DND-41 (cell line): ENCODE data around the gene AQP5.

Experiments
- ATAC-seq: fragments of 200-7000 bp; cut with Tn5 transposase; 3 replicates; pipeline ENCODE4 v1.9.1; 2021; ENCODE audit warnings: low read depth; ENCODE audit not compliant: insufficient read depth
- DNase-seq: peaks from one replicate; pipeline ENCODE4 v3.0.0-alpha.2; 2020
- H2AFZ ChIP-seq: 2 replicates; pipeline ENCODE4 v1.6.0; 2012; ENCODE audit warnings: low read depth, low read length
- H3K27ac ChIP-seq: 2 replicates; pipeline ENCODE4 v1.5.1; 2012; ENCODE audit warnings: low read length, inconsistent platforms
- H3K27me3 ChIP-seq: fragments of 200-600 bp; sonication (generic); 2 replicates; pipeline ENCODE4 v1.6.0; 2012; ENCODE audit warnings: low read length, mild to moderate bottlenecking, inconsistent platforms; ENCODE audit not compliant: insufficient read depth, poor library complexity
- H3K36me3 ChIP-seq: 2 replicates; pipeline ENCODE4 v1.5.1; 2012; ENCODE audit warnings: low read length, inconsistent platforms; ENCODE audit not compliant: insufficient read depth
- H3K4me1 ChIP-seq: 2 replicates; pipeline ENCODE4 v1.5.1; 2012; ENCODE audit warnings: mild to moderate bottlenecking, low read length; ENCODE audit not compliant: insufficient read depth
- H3K4me2 ChIP-seq: 2 replicates; pipeline ENCODE4 v1.6.0; 2012; ENCODE audit warnings: mild to moderate bottlenecking, moderate library complexity, low read length, inconsistent platforms; ENCODE audit not compliant: insufficient read depth
- H3K4me3 ChIP-seq, 2 experiments: fragments of 200-600 bp in 1 of 2; shearing (Covaris generic) in 1 of 2; 2 replicates each; pipeline ENCODE4 v1.5.1; 2012 to 2016; ENCODE audit warnings: inconsistent platforms in 2 of 2, low read length in 2 of 2, mild to moderate bottlenecking in 2 of 2, low read depth in 1 of 2, moderate library complexity in 1 of 2
- H3K79me2 ChIP-seq: 2 replicates; pipeline ENCODE4 v1.6.0; 2012; ENCODE audit warnings: low read length, inconsistent platforms; ENCODE audit not compliant: insufficient read depth
- H3K9ac ChIP-seq: 2 replicates; pipeline ENCODE4 v1.6.0; 2012; ENCODE audit warnings: low read depth, mild to moderate bottlenecking, inconsistent platforms, low read length, moderate library complexity
- H3K9me3 ChIP-seq: 2 replicates; pipeline ENCODE4 v1.5.1; 2012; ENCODE audit warnings: low read length, moderate library complexity, mild to moderate bottlenecking, inconsistent platforms; ENCODE audit not compliant: insufficient read depth, severe bottlenecking
- H4K20me1 ChIP-seq: 2 replicates; pipeline ENCODE4 v1.6.0; 2012; ENCODE audit warnings: low read length; ENCODE audit not compliant: insufficient read depth
- EZH2 ChIP-seq: IDR thresholded peaks from 3 replicates; pipeline ENCODE4 v1.6.1; 2012; ENCODE audit warnings: borderline replicate concordance, low read depth, mild to moderate bottlenecking, moderate library complexity, low read length, inconsistent platforms; ENCODE audit not compliant: severe bottlenecking
- TF ChIP-seq, protein P1 (sequence below): IDR thresholded peaks from 2 replicates; pipeline ENCODE4 v1.5.1; 2012; ENCODE audit warnings: borderline replicate concordance, low read length, moderate library complexity, mild to moderate bottlenecking; ENCODE audit not compliant: poor library complexity, severe bottlenecking; ENCODE audit errors: extremely low read depth

Gene AQP5

DNA sequence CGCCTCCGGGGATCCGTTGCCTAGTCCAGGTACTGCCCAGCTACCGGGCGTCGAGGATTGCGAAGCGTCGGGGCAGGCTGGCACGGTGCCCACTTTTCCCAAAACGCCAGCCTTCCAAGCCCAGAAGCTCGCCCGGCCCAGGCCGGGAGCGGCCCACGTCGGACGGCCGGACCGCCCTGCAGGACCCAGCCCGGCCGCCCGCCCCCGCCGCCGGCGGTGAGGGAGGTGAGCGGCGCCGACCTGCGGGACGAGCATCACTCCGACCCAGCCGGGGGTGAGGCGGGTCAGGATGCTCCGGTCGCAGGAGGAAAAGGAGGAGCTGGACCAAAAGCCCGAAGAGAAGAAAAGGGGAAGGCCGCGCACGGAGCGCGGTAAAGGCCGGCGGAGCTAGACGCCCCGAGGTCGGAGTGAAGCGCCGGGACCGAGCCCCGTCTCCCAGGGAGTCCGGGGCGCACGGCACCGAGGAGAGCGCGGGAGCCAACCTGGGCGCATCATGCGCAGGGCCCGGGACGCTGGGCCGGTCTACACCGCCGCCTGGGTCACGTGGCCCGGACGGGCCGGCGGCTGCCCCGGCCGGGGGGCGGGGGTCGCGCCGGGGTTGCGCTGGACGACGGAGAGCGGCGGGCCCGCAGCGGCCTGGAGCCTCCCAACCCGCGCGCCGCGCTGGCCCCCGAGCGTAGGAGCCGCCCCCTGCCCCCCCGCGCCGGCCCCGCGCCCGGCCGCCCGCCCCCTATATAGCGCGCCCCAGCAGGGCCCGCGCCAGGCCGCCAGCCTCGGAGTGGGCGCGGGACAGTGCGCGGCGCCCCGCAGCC lies at the start of gene AQP5:
Gene AQP5, plus strand, starts transcription at position 762 of the 812 bp plus-strand sequence. CDS start 146 bp downstream, outside the sequence.
- peaks cover 15% of the 10 kb centered on the region for H3K4me1 ChIP-seq
- no peaks in the 10 kb centered on the region for H3K9me3 ChIP-seq
- H3K27ac ChIP-seq, result no peak within 1 kb of the TSS
- ATAC-seq (no peak), DNase-seq (no peak)
- no peaks in the 10 kb centered on the region for H3K36me3 ChIP-seq
- no peak within 1 kb of the TSS for H3K4me3 ChIP-seq
- no peak within 1 kb of the TSS for H3K4me2 ChIP-seq
- peaks cover 2% of the 10 kb centered on the region for H3K27me3 ChIP-seq
- TF ChIP-seq, protein P1, sequence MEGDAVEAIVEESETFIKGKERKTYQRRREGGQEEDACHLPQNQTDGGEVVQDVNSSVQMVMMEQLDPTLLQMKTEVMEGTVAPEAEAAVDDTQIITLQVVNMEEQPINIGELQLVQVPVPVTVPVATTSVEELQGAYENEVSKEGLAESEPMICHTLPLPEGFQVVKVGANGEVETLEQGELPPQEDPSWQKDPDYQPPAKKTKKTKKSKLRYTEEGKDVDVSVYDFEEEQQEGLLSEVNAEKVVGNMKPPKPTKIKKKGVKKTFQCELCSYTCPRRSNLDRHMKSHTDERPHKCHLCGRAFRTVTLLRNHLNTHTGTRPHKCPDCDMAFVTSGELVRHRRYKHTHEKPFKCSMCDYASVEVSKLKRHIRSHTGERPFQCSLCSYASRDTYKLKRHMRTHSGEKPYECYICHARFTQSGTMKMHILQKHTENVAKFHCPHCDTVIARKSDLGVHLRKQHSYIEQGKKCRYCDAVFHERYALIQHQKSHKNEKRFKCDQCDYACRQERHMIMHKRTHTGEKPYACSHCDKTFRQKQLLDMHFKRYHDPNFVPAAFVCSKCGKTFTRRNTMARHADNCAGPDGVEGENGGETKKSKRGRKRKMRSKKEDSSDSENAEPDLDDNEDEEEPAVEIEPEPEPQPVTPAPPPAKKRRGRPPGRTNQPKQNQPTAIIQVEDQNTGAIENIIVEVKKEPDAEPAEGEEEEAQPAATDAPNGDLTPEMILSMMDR, result no peak
- TF ChIP-seq EZH2, result no peak
- no peaks in the 10 kb centered on the region for H4K20me1 ChIP-seq
- H3K79me2 ChIP-seq, result no peaks in the 10 kb centered on the region
- no peak within 1 kb of the TSS for H3K9ac ChIP-seq
- no peak within 1 kb of the TSS for H2AFZ ChIP-seq

DNA sequence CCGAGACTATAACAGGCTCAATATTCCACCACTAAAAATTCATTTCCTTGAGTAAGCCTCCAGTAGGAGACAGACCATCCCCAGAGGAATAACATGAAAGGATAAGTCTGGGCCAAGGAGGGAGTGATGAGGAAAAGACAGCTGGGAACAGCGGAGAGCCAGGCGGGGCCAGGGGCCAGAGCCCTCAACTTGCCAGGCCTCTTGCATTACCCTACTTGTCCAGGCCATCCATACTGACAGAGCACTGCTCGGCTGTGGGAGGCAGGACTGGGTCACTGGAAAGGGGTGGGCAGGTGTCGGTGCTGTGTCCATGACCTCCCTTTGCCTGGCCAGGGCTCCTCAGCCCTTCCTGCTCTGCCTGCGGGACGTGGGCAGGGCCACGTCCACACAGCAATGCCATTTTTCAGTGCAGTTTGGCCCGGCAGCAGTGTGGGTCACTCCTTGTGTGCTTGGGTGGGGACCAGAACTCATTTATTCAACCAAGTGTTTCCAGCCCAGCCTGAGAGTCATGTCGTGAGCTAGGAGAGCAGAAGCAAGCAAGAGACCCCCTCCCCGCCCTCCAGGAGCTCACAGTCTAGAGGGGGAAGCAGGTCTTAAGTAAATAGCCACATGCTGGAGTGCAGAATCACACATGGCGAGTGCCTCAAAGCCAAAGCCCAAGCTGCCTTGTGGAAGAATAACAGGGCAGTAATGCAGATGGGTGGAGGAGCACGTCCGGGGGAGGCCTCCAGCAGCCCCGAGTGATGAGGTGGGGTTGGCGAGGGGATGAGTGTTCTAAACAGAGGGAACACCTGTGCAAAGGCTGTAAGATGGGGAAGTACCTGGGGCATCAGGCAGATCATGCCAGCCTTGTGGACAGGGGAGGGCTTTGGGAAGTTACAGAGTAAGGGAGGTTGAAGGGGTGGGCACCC lies 49.1 kb upstream of the AQP5 start:
- Histone ChIP-seq H3K27ac (no peak overlapping the region), H3K27me3 (no peaks in the 10 kb centered on the region), H3K4me3 (no peak overlapping the region), H2AFZ (no peak overlapping the region), H4K20me1 (no peaks in the 10 kb centered on the region), H3K4me2 (no peak overlapping the region), H3K9ac (no peak overlapping the region), H3K9me3 (no peaks in the 10 kb centered on the region), H3K79me2 (no peaks in the 10 kb centered on the region), H3K4me1 (no peaks in the 10 kb centered on the region), H3K36me3 (no peaks in the 10 kb centered on the region)
- TF ChIP-seq, protein P1, result no peak
- no peak for TF ChIP-seq EZH2
- DNase-seq, result no peak
- ATAC-seq, result no peak

DNA sequence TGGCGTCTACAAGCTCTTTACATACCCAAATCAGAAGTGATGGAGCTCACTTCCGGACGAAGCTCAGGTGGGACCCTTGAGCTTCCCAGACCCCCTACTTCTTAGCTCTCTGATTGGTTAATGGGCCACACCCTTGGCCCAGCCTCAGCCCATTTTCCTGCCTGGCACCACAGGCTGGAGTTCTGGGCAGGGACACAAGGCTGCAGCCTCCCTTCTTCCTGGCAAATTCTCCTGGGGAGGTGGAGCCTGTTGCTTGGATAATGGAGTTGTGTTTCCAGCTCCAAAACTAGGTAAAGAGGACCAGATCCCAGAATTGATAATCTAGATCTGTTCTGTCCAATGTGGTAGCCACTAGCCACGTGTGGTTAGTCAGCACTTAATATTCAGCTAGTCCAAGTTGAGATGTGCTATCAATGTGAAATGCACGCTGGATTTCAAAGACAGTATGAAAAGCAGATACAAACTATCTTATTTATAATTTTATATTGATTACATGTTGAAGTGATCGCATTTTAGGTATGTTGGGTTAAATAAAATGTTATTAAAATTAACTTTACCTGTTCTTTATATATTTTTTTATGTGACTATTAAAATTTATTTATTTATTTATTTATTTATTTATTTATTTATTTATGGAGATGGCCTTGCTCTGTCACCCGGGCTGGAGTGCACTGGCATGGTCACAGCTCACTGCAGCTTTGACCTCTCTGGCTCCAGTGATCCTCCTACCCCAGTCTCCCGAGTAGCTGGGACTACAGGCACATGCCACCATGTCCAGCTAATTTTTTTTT lies 45.3 kb upstream of the AQP5 start:
- no peaks in the 10 kb centered on the region for H3K79me2 ChIP-seq
- H3K27me3 ChIP-seq, result no peaks in the 10 kb centered on the region
- H3K9ac ChIP-seq, result no peak overlapping the region
- peaks cover 4% of the 10 kb centered on the region; the same call in 1 of the 2 replicates for H4K20me1 ChIP-seq
- no peak for DNase-seq
- H2AFZ ChIP-seq, result no peak overlapping the region
- TF ChIP-seq, protein P1, result no peak
- TF ChIP-seq EZH2, result no peak
- no peaks in the 10 kb centered on the region for H3K9me3 ChIP-seq
- no peaks in the 10 kb centered on the region for H3K36me3 ChIP-seq
- no peaks in the 10 kb centered on the region for H3K4me1 ChIP-seq
- no peak overlapping the region for H3K4me2 ChIP-seq
- H3K4me3 ChIP-seq, result no peak overlapping the region
- H3K27ac ChIP-seq, result no peak overlapping the region
- ATAC-seq, result no peak
